ENCODE measurements around the gene ENTPD8.

Gene ENTPD8

DNA sequence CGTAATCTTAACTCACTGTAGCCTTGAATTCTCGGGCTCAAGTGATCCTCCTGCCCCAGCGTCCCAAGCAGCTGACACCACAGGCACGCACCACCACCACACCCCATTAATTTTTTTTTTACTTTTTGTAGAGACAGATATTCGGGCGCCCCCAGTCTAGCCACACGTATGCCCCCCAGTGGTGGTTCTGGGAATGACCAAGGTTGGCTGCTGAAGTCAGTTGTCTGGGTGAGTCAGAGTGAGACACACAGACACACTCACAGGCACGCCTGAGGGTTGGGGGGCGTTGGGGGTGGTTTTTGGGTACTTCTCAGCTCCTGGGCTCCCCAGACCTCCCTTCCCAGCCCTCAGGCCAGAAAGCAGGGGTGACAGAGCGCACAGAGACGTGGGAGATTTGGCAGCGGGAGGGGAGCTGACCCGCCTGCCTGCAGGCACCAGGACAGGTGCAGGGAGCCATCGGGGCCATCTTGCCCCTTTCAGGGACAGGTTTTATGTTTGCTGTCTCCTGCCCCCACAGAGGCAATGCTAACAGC lies 4.2 kb upstream of the ENTPD8 start:
- peaks cover 38% of the 10 kb centered on the region for H3K36me3 ChIP-seq (ENCODE audit: insufficient read depth, insufficient read length, low read length)
- H3K4me3 ChIP-seq (ENCODE audit: insufficient read length, low read depth): no peak overlapping the region
- no peaks in the 10 kb centered on the region for H3K27me3 ChIP-seq (ENCODE audit: insufficient read depth, insufficient read length)
- DNase-seq (ENCODE audit: low read depth, low spot score): no peak
- TF ChIP-seq YY1 (IDR thresholded peaks at IDR 0.05; ENCODE audit: insufficient read depth, insufficient read length) (no peak), ZNF274 (IDR thresholded peaks at IDR 0.05; ENCODE audit: low read depth, low read length) (no peak), SUZ12 (IDR thresholded peaks at IDR 0.05; ENCODE audit: extremely low read depth, insufficient read depth, insufficient read length) (no peak)
- no peak overlapping the region for H3K9ac ChIP-seq (ENCODE audit: insufficient read length, low read depth)
- H3K4me1 ChIP-seq (ENCODE audit: insufficient read depth, insufficient read length): peaks cover 9% of the 10 kb centered on the region
- H3K9me3 ChIP-seq (ENCODE audit: insufficient read depth, low read length): no peaks in the 10 kb centered on the region

DNA sequence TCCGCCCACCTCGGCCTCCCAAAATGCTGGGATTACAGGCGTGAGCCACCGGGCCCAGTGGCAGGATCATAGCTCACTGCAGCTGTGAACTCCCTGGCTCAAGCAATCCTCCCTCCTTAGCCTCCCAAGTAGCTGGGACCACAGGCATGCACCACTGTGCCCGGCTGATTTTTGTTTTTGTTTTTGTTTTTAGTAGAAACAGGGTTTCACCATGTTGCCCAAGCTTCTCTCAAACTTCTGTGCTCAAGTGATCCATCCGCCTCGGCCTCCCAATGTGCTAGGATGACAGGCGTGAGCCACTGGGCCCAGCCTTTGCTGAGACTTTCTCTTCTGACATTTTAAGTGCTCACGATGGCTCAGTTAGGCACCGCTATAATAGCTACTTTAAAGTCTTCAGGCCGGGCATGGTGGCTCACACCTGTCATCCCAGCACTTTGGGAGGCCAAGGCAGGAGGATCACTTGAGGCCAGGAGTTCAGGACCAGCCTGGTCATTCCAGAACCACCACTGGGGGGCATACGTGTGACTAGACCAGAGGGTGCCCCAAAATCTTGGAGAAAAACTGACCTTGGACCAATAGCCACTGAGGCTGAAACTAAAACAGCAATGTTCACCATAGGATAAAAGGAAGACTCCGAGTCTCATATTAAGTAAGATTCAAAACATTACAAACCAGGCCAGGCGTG lies 3.1 kb upstream of the ENTPD8 start:
- TF ChIP-seq SUZ12 (IDR thresholded peaks at IDR 0.05; ENCODE audit: extremely low read depth, insufficient read depth, insufficient read length): no peak
- H3K9ac ChIP-seq (ENCODE audit: insufficient read length, low read depth): no peak overlapping the region
- H3K9me3 ChIP-seq (ENCODE audit: insufficient read depth, low read length): no peaks in the 10 kb centered on the region
- no peak for DNase-seq (ENCODE audit: low read depth, low spot score)
- no peak overlapping the region for H3K4me3 ChIP-seq (ENCODE audit: insufficient read length, low read depth)
- peaks cover 9% of the 10 kb centered on the region for H3K4me1 ChIP-seq (ENCODE audit: insufficient read depth, insufficient read length)
- H3K27me3 ChIP-seq (ENCODE audit: insufficient read depth, insufficient read length): no peaks in the 10 kb centered on the region
- H3K36me3 ChIP-seq (ENCODE audit: insufficient read depth, insufficient read length, low read length): peaks cover 28% of the 10 kb centered on the region

DNA sequence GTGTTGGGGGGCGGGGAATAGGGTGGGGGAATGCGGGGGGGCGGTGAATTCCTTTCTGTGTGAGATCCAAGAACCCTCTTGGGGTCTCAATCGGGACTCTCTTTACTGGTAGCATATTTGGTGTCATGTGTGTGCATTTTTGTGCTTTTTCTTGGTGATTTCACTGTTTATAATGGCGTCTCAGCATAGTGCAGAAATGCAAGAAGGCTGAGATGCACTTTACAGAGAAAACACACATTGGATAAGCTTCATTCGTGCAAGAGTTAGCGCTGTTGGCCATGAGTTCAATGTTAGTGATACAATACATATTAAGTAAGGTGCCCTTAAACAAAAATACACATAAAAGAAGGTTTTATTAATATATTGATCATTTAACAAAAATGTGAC lies 771 bp upstream of the ENTPD8 start:
- no peak for DNase-seq (ENCODE audit: low read depth, low spot score)

DNA sequence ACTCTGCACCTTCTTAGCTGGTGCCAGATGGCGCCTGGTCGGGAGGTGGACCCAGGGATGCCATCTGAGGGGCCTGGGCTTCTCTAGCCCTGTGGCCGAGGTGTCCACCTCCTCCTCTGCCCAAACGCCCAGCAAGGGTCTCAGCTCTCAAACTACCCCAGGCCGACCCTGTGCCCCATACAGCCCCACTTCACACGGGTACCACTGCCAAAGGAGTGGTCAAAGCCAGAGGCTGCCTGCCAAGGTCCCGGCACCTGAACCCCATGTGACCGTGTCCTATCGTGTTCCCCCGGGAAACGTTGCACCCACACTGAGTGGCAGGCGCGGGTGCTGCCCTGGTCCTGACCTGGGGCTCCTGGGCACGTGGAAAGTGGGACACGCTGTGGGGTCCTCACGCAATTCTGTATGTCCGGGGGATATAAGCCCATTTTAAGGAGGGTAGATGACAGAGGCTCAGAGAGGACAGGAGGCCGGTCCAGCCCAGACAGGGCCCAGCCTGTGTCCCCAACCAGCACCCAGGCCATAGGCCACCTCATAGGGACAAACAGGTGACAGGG lies 1.9 kb downstream of the ENTPD8 start:
- H3K9me3 ChIP-seq (ENCODE audit: insufficient read depth, low read length): no peaks in the 10 kb centered on the region
- no peak overlapping the region for H3K4me3 ChIP-seq (ENCODE audit: insufficient read length, low read depth)
- no peaks in the 10 kb centered on the region for H3K27me3 ChIP-seq (ENCODE audit: insufficient read depth, insufficient read length)
- peaks cover 2% of the 10 kb centered on the region for H3K4me1 ChIP-seq (ENCODE audit: insufficient read depth, insufficient read length)
- no peak for DNase-seq (ENCODE audit: low read depth, low spot score)
- H3K9ac ChIP-seq (ENCODE audit: insufficient read length, low read depth): no peak overlapping the region
- TF ChIP-seq ZNF274 (IDR thresholded peaks at IDR 0.05; ENCODE audit: low read depth, low read length): no peak
- TF ChIP-seq SUZ12 (IDR thresholded peaks at IDR 0.05; ENCODE audit: extremely low read depth, insufficient read depth, insufficient read length): no peak
- TF ChIP-seq YY1 (IDR thresholded peaks at IDR 0.05; ENCODE audit: insufficient read depth, insufficient read length): no peak
- no peaks in the 10 kb centered on the region for H3K36me3 ChIP-seq (ENCODE audit: insufficient read depth, insufficient read length, low read length)

More for the DNA sequence above, 771 bp upstream of the ENTPD8 start:
- H3K36me3 ChIP-seq (ENCODE audit: insufficient read depth, insufficient read length, low read length): peaks cover 6% of the 10 kb centered on the region
- H3K27me3 ChIP-seq (ENCODE audit: insufficient read depth, insufficient read length): no peaks in the 10 kb centered on the region
- H3K4me1 ChIP-seq (ENCODE audit: insufficient read depth, insufficient read length): peaks cover 8% of the 10 kb centered on the region
- no peak for TF ChIP-seq YY1 (IDR thresholded peaks at IDR 0.05; ENCODE audit: insufficient read depth, insufficient read length)
- TF ChIP-seq ZNF274 (IDR thresholded peaks at IDR 0.05; ENCODE audit: low read depth, low read length): no peak
- no peak for TF ChIP-seq SUZ12 (IDR thresholded peaks at IDR 0.05; ENCODE audit: extremely low read depth, insufficient read depth, insufficient read length)
- H3K9ac ChIP-seq (ENCODE audit: insufficient read length, low read depth): peak overlapping the region; percentile 3
- no peaks in the 10 kb centered on the region for H3K9me3 ChIP-seq (ENCODE audit: insufficient read depth, low read length)
- peak overlapping the region; percentile 29 for H3K4me3 ChIP-seq (ENCODE audit: insufficient read length, low read depth)

DNA sequence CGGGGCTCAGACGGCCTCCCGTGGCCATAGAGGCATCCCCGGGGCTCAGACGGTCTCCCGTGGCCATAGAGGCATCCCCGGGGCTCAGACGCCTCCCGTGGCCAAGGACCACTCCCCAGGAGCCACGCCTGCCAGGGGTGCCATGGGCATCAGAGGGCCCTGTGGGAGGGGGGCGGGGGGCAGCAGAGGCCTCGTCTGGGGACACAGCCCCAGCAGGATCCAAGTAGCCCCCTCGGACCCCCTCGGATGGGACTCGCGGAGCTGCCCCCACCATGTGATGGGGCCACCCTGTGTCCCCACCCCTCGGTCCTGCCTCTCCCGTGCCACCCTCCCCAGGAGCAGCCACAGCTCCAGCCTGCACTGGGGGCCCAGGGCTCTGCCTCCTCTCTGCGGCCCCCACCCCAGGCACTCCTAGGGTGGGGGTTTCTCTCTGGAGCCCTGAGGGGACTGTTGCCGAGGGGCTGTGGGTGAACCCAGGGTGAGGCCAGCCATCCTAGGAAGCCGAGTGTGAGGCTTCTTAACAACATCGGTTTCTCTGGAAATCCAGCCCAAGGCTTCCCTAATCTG lies 2.5 kb downstream of the ENTPD8 start:
- DNase-seq (ENCODE audit: low read depth, low spot score): no peak
- Histone ChIP-seq H3K27me3 (ENCODE audit: insufficient read depth, insufficient read length) (no peaks in the 10 kb centered on the region), H3K9ac (ENCODE audit: insufficient read length, low read depth) (no peak overlapping the region), H3K4me3 (ENCODE audit: insufficient read length, low read depth) (no peak overlapping the region), H3K9me3 (ENCODE audit: insufficient read depth, low read length) (no peaks in the 10 kb centered on the region), H3K36me3 (ENCODE audit: insufficient read depth, insufficient read length, low read length) (no peaks in the 10 kb centered on the region), H3K4me1 (ENCODE audit: insufficient read depth, insufficient read length) (peaks cover 2% of the 10 kb centered on the region)
- TF ChIP-seq ZNF274 (IDR thresholded peaks at IDR 0.05; ENCODE audit: low read depth, low read length) (no peak), SUZ12 (IDR thresholded peaks at IDR 0.05; ENCODE audit: extremely low read depth, insufficient read depth, insufficient read length) (no peak), YY1 (IDR thresholded peaks at IDR 0.05; ENCODE audit: insufficient read depth, insufficient read length) (no peak)

DNA sequence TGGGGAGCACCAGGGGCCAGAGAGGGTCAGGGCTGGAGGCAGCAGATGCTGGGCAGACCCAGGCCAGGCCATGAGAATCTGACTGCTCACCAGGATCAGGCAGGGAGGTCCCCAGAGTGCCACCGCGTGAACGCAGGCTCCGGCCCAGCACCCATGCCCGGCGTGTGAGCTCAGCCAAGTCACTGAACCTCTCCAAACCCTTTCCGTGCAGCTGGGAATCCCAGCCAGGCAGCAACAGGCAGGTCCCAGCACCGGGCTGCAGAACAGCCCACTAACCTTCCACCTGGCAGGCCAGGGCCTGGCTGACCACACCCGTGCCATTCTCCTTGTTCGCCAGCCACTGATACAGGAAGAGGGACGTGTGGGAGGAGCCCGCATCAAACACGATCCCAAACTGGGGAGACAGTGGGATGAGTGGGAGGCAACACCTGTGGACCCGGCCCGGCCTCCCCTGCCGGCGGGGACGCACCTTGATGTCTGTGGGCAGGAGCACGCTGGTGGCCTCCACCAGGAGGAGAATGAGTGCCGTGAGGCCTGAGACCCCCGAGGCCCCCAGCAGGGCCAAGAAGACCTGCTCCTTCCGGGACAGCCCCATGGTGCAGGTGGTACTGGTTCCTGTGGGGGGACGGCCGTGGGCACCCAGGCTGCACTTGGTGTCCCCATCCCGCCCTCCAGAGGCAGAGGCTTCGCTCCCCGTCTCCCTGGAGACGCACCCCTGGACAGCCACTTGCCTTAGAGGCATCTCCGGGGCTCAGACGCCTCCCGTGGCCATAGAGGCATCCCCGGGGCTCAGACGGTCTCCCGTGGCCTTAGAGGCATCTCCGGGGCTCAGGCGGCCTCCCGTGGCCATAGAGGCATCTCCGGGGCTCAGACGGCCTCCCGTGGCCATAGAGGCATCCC lies 3.2 kb downstream of the ENTPD8 start:
- H3K4me3 ChIP-seq (ENCODE audit: insufficient read length, low read depth): no peak overlapping the region
- H3K27me3 ChIP-seq (ENCODE audit: insufficient read depth, insufficient read length): no peaks in the 10 kb centered on the region
- H3K9ac ChIP-seq (ENCODE audit: insufficient read length, low read depth): no peak overlapping the region
- TF ChIP-seq YY1 (IDR thresholded peaks at IDR 0.05; ENCODE audit: insufficient read depth, insufficient read length) (no peak), SUZ12 (IDR thresholded peaks at IDR 0.05; ENCODE audit: extremely low read depth, insufficient read depth, insufficient read length) (no peak), ZNF274 (IDR thresholded peaks at IDR 0.05; ENCODE audit: low read depth, low read length) (no peak)
- peaks cover 2% of the 10 kb centered on the region for H3K4me1 ChIP-seq (ENCODE audit: insufficient read depth, insufficient read length)
- H3K36me3 ChIP-seq (ENCODE audit: insufficient read depth, insufficient read length, low read length): no peaks in the 10 kb centered on the region
- DNase-seq (ENCODE audit: low read depth, low spot score): no peak
- H3K9me3 ChIP-seq (ENCODE audit: insufficient read depth, low read length): no peaks in the 10 kb centered on the region
